H9 (cell line): ENCODE measurements around the gene PAK6. TPM values are rescaled to one million over a fixed set of nuclear protein-coding genes. Genes with fewer than 3 reads are reported as not detected.

Experiments
- DNase-seq: peaks from one replicate; pipeline ENCODE4 v3.0.0-alpha.2; 2017
- H2AFZ ChIP-seq: one replicate; pipeline ENCODE4 v1.6.1; 2013; ENCODE audit warnings: mild to moderate bottlenecking, low read length, control low read depth, moderate library complexity
- H2AK5ac ChIP-seq: 2 replicates; pipeline ENCODE4 v1.6.1; 2013; ENCODE audit warnings: low read length, control low read depth, mixed read lengths; ENCODE audit not compliant: insufficient read length
- H2BK120ac ChIP-seq: one replicate; pipeline ENCODE4 v1.6.1; 2013; ENCODE audit warnings: low read depth, mild to moderate bottlenecking, low read length, control low read depth, inconsistent platforms; ENCODE audit not compliant: poor library complexity, severe bottlenecking
- H2BK12ac ChIP-seq: 2 replicates; pipeline ENCODE4 v1.6.1; 2013; ENCODE audit warnings: low read length, control low read depth, mixed read lengths, low read depth; ENCODE audit not compliant: insufficient read length
- H2BK15ac ChIP-seq: 2 replicates; pipeline ENCODE4 v1.6.1; 2013; ENCODE audit warnings: low read depth, low read length, control low read depth
- H2BK20ac ChIP-seq: one replicate; pipeline ENCODE4 v1.6.1; 2013; ENCODE audit warnings: low read depth, mild to moderate bottlenecking, low read length, control low read depth, inconsistent platforms; ENCODE audit not compliant: poor library complexity, severe bottlenecking
- H2BK5ac ChIP-seq: 2 replicates; pipeline ENCODE4 v1.6.1; 2013; ENCODE audit warnings: low read length, control low read depth, mixed read lengths; ENCODE audit not compliant: insufficient read length
- H3K14ac ChIP-seq: 2 replicates; pipeline ENCODE4 v1.6.1; 2013; ENCODE audit warnings: low read length, control low read depth; ENCODE audit not compliant: insufficient read depth
- H3K18ac ChIP-seq: 2 replicates; pipeline ENCODE4 v1.6.1; 2013; ENCODE audit warnings: low read depth, mild to moderate bottlenecking, mixed read lengths, low read length, control low read depth; ENCODE audit not compliant: insufficient read length
- H3K23ac ChIP-seq: 2 replicates; pipeline ENCODE4 v1.6.1; 2013; ENCODE audit warnings: low read length, control low read depth, mixed read lengths, low read depth; ENCODE audit not compliant: insufficient read length
- H3K23me2 ChIP-seq: 2 replicates; pipeline ENCODE4 v1.6.1; 2013; ENCODE audit warnings: low read depth, mild to moderate bottlenecking, mixed read lengths, low read length, control low read depth; ENCODE audit not compliant: insufficient read length, poor library complexity, severe bottlenecking
- H3K27ac ChIP-seq: 2 replicates; pipeline ENCODE4 v1.5.1; 2013; ENCODE audit warnings: low read length, control low read depth, mixed read lengths, low read depth; ENCODE audit not compliant: insufficient read length
- H3K27me3 ChIP-seq: 2 replicates; pipeline ENCODE4 v1.6.1; 2013; ENCODE audit warnings: low read length, control low read depth, inconsistent platforms; ENCODE audit not compliant: insufficient read depth
- H3K4ac ChIP-seq: 2 replicates; pipeline ENCODE4 v1.6.1; 2013; ENCODE audit warnings: low read depth, mild to moderate bottlenecking, control low read depth, inconsistent platforms, low read length, moderate library complexity
- H3K4me1 ChIP-seq: 2 replicates; pipeline ENCODE4 v1.6.1; 2013; ENCODE audit warnings: low read length, control low read depth, inconsistent platforms; ENCODE audit not compliant: insufficient read depth
- H3K4me2 ChIP-seq: 2 replicates; pipeline ENCODE4 v1.6.1; 2013; ENCODE audit warnings: low read length, control low read depth, mixed read lengths; ENCODE audit not compliant: insufficient read length, insufficient read depth
- H3K56ac ChIP-seq: 2 replicates; pipeline ENCODE4 v1.6.1; 2013; ENCODE audit warnings: low read depth, mild to moderate bottlenecking, mixed read lengths, low read length, control low read depth; ENCODE audit not compliant: insufficient read length
- H3K79me1 ChIP-seq: 2 replicates; pipeline ENCODE4 v1.6.1; 2013; ENCODE audit warnings: low read depth, mild to moderate bottlenecking, moderate library complexity, low read length, control low read depth, inconsistent platforms; ENCODE audit not compliant: insufficient read depth, poor library complexity, severe bottlenecking
- H3K79me2 ChIP-seq: 2 replicates; pipeline ENCODE4 v1.6.1; 2013; ENCODE audit warnings: low read length, control low read depth, inconsistent platforms; ENCODE audit not compliant: insufficient read depth
- H3K9ac ChIP-seq: 2 replicates; pipeline ENCODE4 v1.6.1; 2013; ENCODE audit warnings: low read length, control low read depth, mixed read lengths; ENCODE audit not compliant: insufficient read length; ENCODE audit errors: extremely low read depth
- H3K9me3 ChIP-seq: one replicate; pipeline ENCODE4 v1.6.1; 2013; ENCODE audit warnings: low read depth, low read length, inconsistent platforms; ENCODE audit not compliant: control insufficient read depth
- H3T11ph ChIP-seq: one replicate; pipeline ENCODE4 v1.6.1; 2013; ENCODE audit warnings: mild to moderate bottlenecking, low read length, control low read depth, inconsistent platforms
- H4K20me1 ChIP-seq: one replicate; pipeline ENCODE4 v1.6.1; 2013; ENCODE audit not compliant: control insufficient read depth, insufficient read length, insufficient read depth
- H4K5ac ChIP-seq: 2 replicates; pipeline ENCODE4 v1.6.1; 2013; ENCODE audit warnings: low read depth, mild to moderate bottlenecking, mixed read lengths, low read length, control low read depth; ENCODE audit not compliant: insufficient read length
- H4K8ac ChIP-seq: replicated peaks from 2 replicates; pipeline ENCODE4 v1.6.1; 2013; ENCODE audit warnings: low read length, control low read depth, mixed read lengths, low read depth; ENCODE audit not compliant: insufficient read length
- H4K91ac ChIP-seq: 2 replicates; pipeline ENCODE4 v1.6.1; 2013; ENCODE audit warnings: low read depth, mild to moderate bottlenecking, moderate library complexity, mixed read lengths, low read length, control low read depth; ENCODE audit not compliant: insufficient read length
- H3K27ac Mint-ChIP-seq, 3 experiments: 2 replicates in 2 of 3; 3 replicates in 1 of 3; pipeline ENCODE4 v1.8.0; 2020 to 2021; ENCODE audit warnings: mixed read lengths in 3 of 3, mild to moderate bottlenecking in 1 of 3, moderate library complexity in 1 of 3
- H3K27me3 Mint-ChIP-seq: 2 replicates; pipeline ENCODE4 v1.8.0; 2021; ENCODE audit warnings: low read depth, mild to moderate bottlenecking, moderate library complexity, mixed read lengths
- H3K36me3 Mint-ChIP-seq, 3 experiments: 2 replicates in 2 of 3; 3 replicates in 1 of 3; pipeline ENCODE4 v1.8.0; 2020 to 2021; ENCODE audit warnings: low read depth in 3 of 3, mixed read lengths in 3 of 3; ENCODE audit not compliant: insufficient read depth in 1 of 3
- H3K4me1 Mint-ChIP-seq, 2 experiments: 2 replicates each; pipeline ENCODE4 v1.8.0; 2020; ENCODE audit warnings: mixed read lengths in 2 of 2
- H3K4me3 Mint-ChIP-seq, 2 experiments: 2 replicates in 1 of 2; 3 replicates in 1 of 2; pipeline ENCODE4 v1.8.0; 2020 to 2021; ENCODE audit warnings: mild to moderate bottlenecking in 2 of 2, mixed read lengths in 2 of 2, moderate library complexity in 1 of 2
- H3K9me3 Mint-ChIP-seq, 2 experiments: 2 replicates in 1 of 2; 3 replicates in 1 of 2; pipeline ENCODE4 v1.8.0; 2020; ENCODE audit warnings: mild to moderate bottlenecking in 2 of 2, mixed read lengths in 2 of 2, moderate library complexity in 1 of 2
- WGBS: extraction: QIAGEN DNeasy Blood & Tissue Kit; methylation state at CpG from one replicate; pipeline ENCODE4 v1.1.7; 2013; ENCODE audit warnings: missing lambda C conversion rate, low lambda C conversion rate, mixed read lengths; ENCODE audit not compliant: insufficient read length; ENCODE audit errors: extremely low coverage; 5-methylcytosine and 5-hydroxymethylcytosine counted together
- total RNA-seq: library from RNA; stranded (reverse); gene quantifications from 2 replicates; pipeline ENCODE4 v1.2.1, GENCODE V29; 2021
- TF ChIP-seq, protein P1 (sequence below): fragments of 200-600 bp; sonication (generic); conservative IDR thresholded peaks from 3 replicates; pipeline ENCODE4 v1.8.0; 2021; ENCODE audit warnings: antibody characterized with exemption, mild to moderate bottlenecking

Gene PAK6
- total RNA-seq, 1 experiment from 2014 or later, result 7.4 TPM

DNA sequence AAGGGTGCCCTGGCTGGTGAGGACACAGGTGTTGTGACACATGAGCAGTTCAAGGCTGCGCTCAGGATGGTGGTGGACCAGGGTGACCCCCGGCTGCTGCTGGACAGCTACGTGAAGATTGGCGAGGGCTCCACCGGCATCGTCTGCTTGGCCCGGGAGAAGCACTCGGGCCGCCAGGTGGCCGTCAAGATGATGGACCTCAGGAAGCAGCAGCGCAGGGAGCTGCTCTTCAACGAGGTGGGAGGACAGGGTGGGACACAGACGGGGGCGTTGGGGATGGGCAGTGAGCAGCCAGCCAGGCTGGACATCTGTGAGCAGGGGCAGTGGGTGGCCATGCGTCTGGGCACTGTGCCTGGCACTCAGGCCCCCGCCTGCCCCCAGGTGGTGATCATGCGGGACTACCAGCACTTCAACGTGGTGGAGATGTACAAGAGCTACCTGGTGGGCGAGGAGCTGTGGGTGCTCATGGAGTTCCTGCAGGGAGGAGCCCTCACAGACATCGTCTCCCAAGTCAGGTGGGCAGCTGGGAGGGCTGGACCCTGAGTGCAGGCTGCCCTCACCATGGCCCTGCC is 33.7 kb downstream of the PAK6 start:
- no peaks in the 10 kb centered on the region for H3K23me2 ChIP-seq
- Mint-ChIP-seq H3K4me3 (no peak overlapping the region), H3K36me3 (peaks cover 0 to 11% (median 2%) of the 10 kb centered on the region in 3 experiments; a peak in 3 of 7 replicates), H3K27ac (no peak overlapping the region; a peak in 1 of 7 replicates), H3K4me1 (peaks cover 12 to 36% of the 10 kb centered on the region in 2 experiments), H3K27me3 (no peaks in the 10 kb centered on the region; the same call in none of the 2 replicates), H3K9me3 (no peaks in the 10 kb centered on the region; a peak in 1 of 5 replicates)
- TF ChIP-seq, protein P1, sequence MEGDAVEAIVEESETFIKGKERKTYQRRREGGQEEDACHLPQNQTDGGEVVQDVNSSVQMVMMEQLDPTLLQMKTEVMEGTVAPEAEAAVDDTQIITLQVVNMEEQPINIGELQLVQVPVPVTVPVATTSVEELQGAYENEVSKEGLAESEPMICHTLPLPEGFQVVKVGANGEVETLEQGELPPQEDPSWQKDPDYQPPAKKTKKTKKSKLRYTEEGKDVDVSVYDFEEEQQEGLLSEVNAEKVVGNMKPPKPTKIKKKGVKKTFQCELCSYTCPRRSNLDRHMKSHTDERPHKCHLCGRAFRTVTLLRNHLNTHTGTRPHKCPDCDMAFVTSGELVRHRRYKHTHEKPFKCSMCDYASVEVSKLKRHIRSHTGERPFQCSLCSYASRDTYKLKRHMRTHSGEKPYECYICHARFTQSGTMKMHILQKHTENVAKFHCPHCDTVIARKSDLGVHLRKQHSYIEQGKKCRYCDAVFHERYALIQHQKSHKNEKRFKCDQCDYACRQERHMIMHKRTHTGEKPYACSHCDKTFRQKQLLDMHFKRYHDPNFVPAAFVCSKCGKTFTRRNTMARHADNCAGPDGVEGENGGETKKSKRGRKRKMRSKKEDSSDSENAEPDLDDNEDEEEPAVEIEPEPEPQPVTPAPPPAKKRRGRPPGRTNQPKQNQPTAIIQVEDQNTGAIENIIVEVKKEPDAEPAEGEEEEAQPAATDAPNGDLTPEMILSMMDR, result peak; percentile 42
- H4K8ac ChIP-seq, result no peak overlapping the region
- no peak overlapping the region for H3K23ac ChIP-seq
- no peak overlapping the region for H2BK15ac ChIP-seq
- no peak overlapping the region for H3T11ph ChIP-seq
- H3K79me1 ChIP-seq, result no peaks in the 10 kb centered on the region
- no peak overlapping the region for H2BK12ac ChIP-seq
- WGBS, result no CpG with 5 or more reads among the region's 20 CpGs
- H4K91ac ChIP-seq, result no peak overlapping the region
- H3K9ac ChIP-seq, result no peak overlapping the region
- no peaks in the 10 kb centered on the region for H3K79me2 ChIP-seq
- no peak overlapping the region for H3K4me2 ChIP-seq
- H3K56ac ChIP-seq, result no peak overlapping the region
- no peak overlapping the region for H2AK5ac ChIP-seq
- no peak overlapping the region for H3K27ac ChIP-seq
- no peak overlapping the region for H3K4ac ChIP-seq
- H2BK120ac ChIP-seq, result no peak overlapping the region
- H3K18ac ChIP-seq, result no peak overlapping the region
- no peak overlapping the region for H4K5ac ChIP-seq
- H3K9me3 ChIP-seq, result no peaks in the 10 kb centered on the region
- no peak overlapping the region; the same call in 1 of the 2 replicates for H3K14ac ChIP-seq
- H3K4me1 ChIP-seq, result no peaks in the 10 kb centered on the region
- H3K27me3 ChIP-seq, result no peaks in the 10 kb centered on the region
- no peaks in the 10 kb centered on the region for H4K20me1 ChIP-seq
- H2AFZ ChIP-seq, result no peak overlapping the region
- no peak overlapping the region for H2BK20ac ChIP-seq
- DNase-seq, result no peak
- no peak overlapping the region for H2BK5ac ChIP-seq
